GM12874 (cell line): ENCODE results near the gene PLA2G4E.

Source experiments
- CTCF ChIP-seq: IDR thresholded peaks from 2 replicates; pipeline ENCODE4 v1.5.1; 2011; ENCODE audit warnings: low read depth, mild to moderate bottlenecking, control low read depth, low read length, moderate library complexity; ENCODE audit not compliant: insufficient read depth

The PLA2G4E gene

DNA sequence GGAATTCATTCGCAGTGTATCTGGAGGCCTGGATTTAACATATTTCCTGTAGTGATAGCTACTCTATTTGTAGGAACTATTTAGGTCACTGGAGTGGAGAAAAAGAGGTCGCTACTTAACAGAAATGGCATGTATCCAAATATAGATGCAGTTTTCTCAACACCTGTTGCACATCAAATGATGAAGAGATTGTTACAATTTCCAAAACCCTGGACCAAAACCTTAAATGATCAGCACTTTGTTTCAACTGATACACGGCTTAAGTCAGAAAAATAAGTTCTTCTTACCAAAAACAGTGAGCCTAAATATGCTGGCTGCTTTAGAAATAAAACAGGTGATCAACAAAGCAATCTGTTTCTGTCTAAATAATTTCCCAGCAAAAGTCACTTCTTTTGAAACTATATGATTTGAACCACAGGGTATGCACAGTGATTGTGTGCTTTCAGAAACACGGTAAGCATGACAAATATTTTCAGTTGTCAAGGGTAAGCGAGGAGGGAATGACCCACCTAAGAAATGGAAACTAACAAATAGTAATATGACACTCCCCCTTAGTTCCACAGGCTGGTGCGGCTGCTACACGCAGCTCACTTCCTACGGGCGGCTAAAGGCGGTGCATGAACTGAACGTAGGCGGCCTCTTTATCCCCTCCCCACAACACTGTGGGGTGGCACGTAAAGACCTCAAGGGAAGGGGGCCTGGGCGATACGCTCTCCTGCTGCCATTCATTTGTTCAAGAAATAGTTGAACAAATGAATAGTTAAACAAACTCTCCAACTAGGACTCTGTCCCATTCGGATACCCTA, 49.5 kb downstream of the PLA2G4E start:
- TF ChIP-seq CTCF = no peak

- TF ChIP-seq CTCF = no peak
These were observed 50.4 kb downstream of the PLA2G4E start for GRCh38 chr15:41970456-41970855.

DNA sequence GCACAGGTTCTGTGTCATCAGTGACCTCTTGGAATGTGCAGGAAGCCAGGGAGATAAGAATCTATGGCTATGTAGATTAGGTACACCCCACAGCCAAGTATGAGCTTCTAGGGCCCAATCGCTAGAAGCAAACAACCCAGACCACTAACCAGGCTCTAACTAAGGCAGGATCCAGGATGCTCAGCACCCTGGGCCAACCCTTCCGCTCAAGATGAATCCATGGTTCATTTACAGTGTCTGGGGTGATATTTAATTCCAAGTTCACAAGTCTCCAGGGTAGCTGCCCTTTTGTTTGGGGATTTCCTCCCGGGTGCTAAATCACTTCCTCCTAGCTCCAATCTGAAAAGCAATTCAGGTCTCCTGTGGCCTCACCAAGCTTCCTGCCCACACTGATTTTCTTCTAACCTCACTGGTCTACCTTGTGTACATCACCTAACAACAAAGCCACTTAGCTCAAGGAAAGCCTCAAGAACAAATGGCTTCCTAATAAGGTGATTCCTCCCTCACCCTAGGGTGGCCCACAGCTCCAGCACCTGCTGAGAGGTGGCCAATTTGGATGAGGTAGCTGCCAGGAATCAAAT, 50.9 kb downstream of the PLA2G4E start:
- TF ChIP-seq CTCF = no peak

GRCh38 chr15:41968701-41969100, 52.1 kb downstream of the PLA2G4E start:
- TF ChIP-seq CTCF = no peak

DNA sequence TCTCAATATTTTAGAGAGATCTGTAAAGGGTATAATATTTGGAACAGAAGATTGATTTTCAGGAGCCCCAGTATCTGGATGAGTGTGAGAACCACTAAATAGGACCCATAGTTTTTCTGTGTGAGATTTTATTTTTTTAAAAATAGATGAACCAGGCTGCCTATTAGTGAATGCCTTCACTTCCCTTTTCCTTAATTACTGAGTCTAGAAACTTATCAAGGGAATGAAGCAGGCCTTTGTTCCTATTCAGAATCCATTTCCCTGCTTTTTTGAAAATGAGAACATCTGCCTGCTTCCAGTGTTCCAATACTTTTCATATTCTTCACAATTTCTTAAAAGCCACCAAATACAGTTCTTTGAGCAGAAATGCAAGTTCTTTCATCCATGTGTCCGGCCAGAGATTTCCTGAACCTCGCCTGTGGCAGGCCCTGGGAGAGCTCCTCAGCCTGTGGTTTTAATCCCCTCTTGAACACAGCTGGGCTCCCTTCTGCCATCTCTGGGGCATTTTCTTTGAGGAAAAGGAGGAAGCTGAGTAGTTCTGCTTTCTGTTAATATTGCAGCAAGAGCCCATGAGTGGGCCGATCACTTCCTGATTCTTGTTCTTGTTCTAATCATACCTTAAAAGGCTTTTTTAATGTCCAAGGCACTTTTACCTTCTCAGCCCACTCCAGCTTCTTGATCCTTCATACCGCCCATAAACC, 53.2 kb downstream of the PLA2G4E start:
- no peak for TF ChIP-seq CTCF

DNA sequence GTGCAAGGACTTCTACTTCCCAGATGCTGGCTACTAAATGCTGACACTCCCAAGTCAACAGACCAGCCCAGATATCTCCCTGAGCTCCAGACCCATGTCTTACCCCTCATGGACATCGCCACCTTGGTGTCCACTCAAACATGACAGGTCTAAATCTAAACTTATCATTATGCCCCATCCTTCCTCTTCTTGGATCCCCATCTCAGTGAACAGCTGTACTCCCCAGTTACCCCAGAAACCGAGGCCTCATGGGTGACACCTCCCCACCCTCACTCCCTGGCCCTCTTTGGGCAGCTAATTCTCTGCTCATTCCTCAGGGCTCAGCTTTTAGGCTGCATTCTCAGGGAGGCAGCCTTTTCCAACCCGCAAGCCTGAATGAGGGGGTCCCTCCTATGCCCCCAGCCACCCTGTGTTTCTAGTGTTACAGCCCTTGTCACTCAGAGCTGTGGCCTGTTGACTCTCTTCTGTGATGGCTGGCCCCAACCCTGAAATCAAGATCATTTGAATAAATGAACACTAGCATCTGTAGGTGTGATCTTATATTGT, 53.8 kb downstream of the PLA2G4E start:
- TF ChIP-seq CTCF = no peak

DNA sequence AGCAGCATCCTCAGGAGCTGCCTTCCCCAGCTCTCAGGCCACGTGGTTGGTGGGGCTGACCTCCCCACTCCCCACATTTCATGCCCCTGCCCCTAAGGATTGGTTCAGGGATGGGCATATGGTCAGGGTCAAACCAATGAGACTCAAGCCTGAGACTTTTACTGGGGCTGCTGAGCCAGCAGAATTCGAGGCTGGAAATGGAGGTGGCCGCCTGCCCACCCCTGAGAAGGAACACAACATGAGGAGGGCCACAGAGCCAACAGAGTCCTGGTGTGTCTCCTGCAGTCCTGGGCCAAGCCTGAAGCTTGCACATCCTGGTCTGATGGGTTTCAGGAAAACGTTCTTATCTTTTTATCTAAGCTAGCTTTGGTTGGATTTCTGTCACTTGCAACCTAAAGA, 54.4 kb downstream of the PLA2G4E start:
- no peak for TF ChIP-seq CTCF
